Psoas muscle (tissue), 8 donors: ENCODE results near the gene SUV39H2. TPM values are rescaled to one million over a fixed set of nuclear protein-coding genes. Genes with fewer than 3 reads are reported as not detected.

Experiments used
- ATAC-seq, 4 donors: fragments of 200-7000 bp; cut with Tn5 transposase; one replicate each; pipeline ENCODE4 v1.9.1; 2020; ENCODE audit warnings: moderate library complexity in 3 of 4, mild to moderate bottlenecking in 2 of 4
- DNase-seq, 2 donors: peaks; one replicate each; pipeline ENCODE4 v3.0.0-alpha.2; 2020
- H3K27ac ChIP-seq: fragments of 200-600 bp; one replicate; pipeline ENCODE4 v1.8.0; 2022
- H3K27me3 ChIP-seq, 3 donors: fragments of 200-600 bp in 1 of 3; one replicate each; pipeline versions ENCODE4 v1.6.1 to v1.8.0; 2013 to 2022; ENCODE audit warnings: low read length in 2 of 3, mild to moderate bottlenecking in 2 of 3, moderate library complexity in 1 of 3; ENCODE audit not compliant: insufficient read depth in 3 of 3
- H3K36me3 ChIP-seq, 2 donors: fragments of 200-600 bp in 1 of 2; one replicate each; pipeline versions ENCODE4 v1.6.1 to v1.8.0; 2013 to 2022; ENCODE audit warnings: low read depth in 1 of 2, mild to moderate bottlenecking in 1 of 2, moderate library complexity in 1 of 2; ENCODE audit not compliant: insufficient read depth in 1 of 2
- H3K4me1 ChIP-seq: fragments of 200-600 bp; one replicate; pipeline ENCODE4 v1.8.0; 2022
- H3K4me3 ChIP-seq: fragments of 200-600 bp; one replicate; pipeline ENCODE4 v1.8.0; 2022; ENCODE audit warnings: mild to moderate bottlenecking
- H3K9me3 ChIP-seq: fragments of 200-600 bp; one replicate; pipeline ENCODE4 v1.8.0; 2022
- WGBS, 3 donors: extraction: QIAGEN DNeasy Blood & Tissue Kit; methylation state at CpG; one replicate each; pipeline versions ENCODE4 v1.1.6 to v1.1.7; 2013; 5-methylcytosine and 5-hydroxymethylcytosine counted together
- intact Hi-C, 2 donors: fragments of 100-400 bp; cut with DNase I; formaldehyde crosslinking; loops; one replicate each; pipeline versions ENCODE4 v1.11.0 to v1.14.2; 2022
- long read RNA-seq, 2 donors: library from polyadenylated mRNA; unstranded; transcript quantifications; one replicate each; pipeline ENCODE4 v2.0.0, GENCODE V29; 2021
- polyA plus RNA-seq, 3 donors: library from polyadenylated mRNA; stranded (reverse); fragments of 200-250 nt; gene quantifications; one replicate each; pipeline ENCODE4 v1.2.3, GENCODE V29; 2013
- total RNA-seq, 4 donors: library from RNA; stranded (reverse); fragmentation: NEBNext Ultra II Directional in 2 of 4; extraction: Animal tissue kit (Norgen Biotek cat#: 25700) in 2 of 4; gene quantifications; one replicate each; pipeline versions ENCODE4 v1.2.1 to v1.2.4, GENCODE V29; 2021 to 2023
- TF ChIP-seq, protein P1 (sequence below): fragments of 200-600 bp; IDR thresholded peaks from one replicate; pipeline ENCODE4 v1.8.0; 2022; ENCODE audit warnings: antibody characterized with exemption
- donor health status: healthy with polysubstance abuse.
- donor health status: DM: no; HTN: no; CAD: no; lungs with moderate emphysema.
- donor health status: Bipolar disorder and iron deficiency.
- donor health status: healthy.
- donor health status: DM: yes; HTN: yes; CAD: no.
- donor health status: DM: no; HTN: no; CAD: no.
- donor health status: DM: no; HTN: no; CAD: no.
- donor health status: DM: yes; HTN: yes; CAD: no.

SUV39H2 gene, protein sequence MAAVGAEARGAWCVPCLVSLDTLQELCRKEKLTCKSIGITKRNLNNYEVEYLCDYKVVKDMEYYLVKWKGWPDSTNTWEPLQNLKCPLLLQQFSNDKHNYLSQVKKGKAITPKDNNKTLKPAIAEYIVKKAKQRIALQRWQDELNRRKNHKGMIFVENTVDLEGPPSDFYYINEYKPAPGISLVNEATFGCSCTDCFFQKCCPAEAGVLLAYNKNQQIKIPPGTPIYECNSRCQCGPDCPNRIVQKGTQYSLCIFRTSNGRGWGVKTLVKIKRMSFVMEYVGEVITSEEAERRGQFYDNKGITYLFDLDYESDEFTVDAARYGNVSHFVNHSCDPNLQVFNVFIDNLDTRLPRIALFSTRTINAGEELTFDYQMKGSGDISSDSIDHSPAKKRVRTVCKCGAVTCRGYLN
- total RNA-seq (1 to 10 TPM; 4.4 to 7.9 (median 6.2) TPM), polyA plus RNA-seq (1 to 10 TPM; 2.3 to 6.3 (median 5.8) TPM)
- long read RNA-seq, donor 1, partial matches to known transcripts: 0 of 3 reads
- long read RNA-seq, donor 1, other reads (novel, unspliced or antisense): 1 of 3 reads
- long read RNA-seq, donor 2, partial matches to known transcripts: 0 of 3 reads
- long read RNA-seq, donor 2, other reads (novel, unspliced or antisense): 2 of 3 reads

DNA sequence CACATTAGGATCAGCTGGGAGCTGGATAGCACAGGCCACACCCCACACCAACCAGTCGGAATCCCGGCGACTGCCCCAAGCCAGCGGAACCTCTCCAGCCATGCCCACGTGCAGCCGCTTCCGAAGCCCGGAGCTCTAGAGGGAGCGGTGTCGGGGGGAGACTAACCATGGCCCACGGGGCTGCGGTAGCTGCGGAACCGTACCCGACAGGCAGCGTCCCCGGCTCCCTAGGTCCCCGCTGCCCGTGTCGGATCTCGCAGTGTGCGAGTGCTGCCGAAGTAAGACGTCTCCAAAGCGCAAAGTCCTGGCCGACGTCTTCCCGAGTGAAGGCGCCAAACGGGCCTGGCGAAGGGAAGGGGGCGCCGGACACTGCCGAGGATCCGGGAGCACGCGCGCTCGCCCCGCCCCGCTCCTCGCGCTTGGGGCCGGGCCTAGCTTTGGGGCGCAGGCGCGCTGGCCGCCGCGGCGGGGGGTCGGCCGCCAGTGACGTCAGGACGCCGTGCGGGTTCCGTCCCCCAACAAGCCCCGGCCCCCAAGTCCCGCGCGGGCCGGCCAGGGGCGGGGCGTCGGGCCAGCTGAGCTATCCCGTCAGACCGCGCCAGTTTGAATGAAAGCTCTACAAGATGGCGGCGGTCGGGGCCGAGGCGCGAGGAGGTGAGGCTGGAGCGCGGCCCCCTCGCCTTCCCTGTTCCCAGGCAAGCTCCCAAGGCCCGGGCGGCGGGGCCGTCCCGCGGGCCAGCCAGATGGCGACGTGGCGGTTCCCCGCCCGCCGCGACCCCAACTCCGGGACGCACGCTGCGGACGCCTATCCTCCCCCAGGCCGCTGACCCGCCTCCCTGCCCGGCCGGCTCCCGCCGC lies at the start of gene SUV39H2:
TSS of gene SUV39H2 (plus strand) at position 601 of the 858 bp plus-strand sequence. CDS start at position 624, 23 bp downstream.
- H3K27ac ChIP-seq: peak within 1 kb of the TSS; percentile 99
- H3K27me3 ChIP-seq: no peaks in the 10 kb centered on the region
- 0 to 1% (median 0%) methylated on average over 56 to 102 of the region's 102 CpGs for WGBS, 3 donors
- no peaks in the 10 kb centered on the region for H3K36me3 ChIP-seq
- intact Hi-C loops: loop anchor here (1.0 to 5.0 kb wide), 2 partner anchors 41 to 74 kb away; partner anchors contain the start of gene DCLRE1C (in 1 of the 2)
- DNase-seq: peak; percentile 97 to 98
- peak within 1 kb of the TSS; percentile 88 for H3K4me3 ChIP-seq
- peak; percentile 92 to 97 (median 94) for ATAC-seq
- no peaks in the 10 kb centered on the region for H3K9me3 ChIP-seq
- TF ChIP-seq, protein P1, sequence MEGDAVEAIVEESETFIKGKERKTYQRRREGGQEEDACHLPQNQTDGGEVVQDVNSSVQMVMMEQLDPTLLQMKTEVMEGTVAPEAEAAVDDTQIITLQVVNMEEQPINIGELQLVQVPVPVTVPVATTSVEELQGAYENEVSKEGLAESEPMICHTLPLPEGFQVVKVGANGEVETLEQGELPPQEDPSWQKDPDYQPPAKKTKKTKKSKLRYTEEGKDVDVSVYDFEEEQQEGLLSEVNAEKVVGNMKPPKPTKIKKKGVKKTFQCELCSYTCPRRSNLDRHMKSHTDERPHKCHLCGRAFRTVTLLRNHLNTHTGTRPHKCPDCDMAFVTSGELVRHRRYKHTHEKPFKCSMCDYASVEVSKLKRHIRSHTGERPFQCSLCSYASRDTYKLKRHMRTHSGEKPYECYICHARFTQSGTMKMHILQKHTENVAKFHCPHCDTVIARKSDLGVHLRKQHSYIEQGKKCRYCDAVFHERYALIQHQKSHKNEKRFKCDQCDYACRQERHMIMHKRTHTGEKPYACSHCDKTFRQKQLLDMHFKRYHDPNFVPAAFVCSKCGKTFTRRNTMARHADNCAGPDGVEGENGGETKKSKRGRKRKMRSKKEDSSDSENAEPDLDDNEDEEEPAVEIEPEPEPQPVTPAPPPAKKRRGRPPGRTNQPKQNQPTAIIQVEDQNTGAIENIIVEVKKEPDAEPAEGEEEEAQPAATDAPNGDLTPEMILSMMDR: no peak
- H3K4me1 ChIP-seq: peaks cover 38% of the 10 kb centered on the region

DNA sequence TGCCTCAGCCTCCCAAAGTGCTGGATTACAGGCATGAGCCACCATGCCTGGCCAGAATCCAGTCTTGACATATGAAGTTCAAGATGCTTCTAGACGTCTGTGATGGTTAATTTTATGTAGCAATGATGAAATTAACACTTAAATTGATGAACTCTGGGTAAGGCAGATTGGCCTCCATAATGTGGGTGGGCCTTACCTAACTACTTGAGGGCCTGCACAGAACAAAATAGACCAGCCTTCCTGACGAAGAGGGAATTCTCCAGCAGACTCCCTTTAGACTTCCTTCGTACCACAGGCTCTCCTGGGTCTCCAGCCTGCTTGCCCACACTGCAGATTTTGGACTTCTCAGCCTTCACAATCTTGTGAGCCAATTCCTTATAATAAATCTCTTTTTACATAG lies 45.6 kb upstream of the SUV39H2 start:
- ATAC-seq: no peak
- 69 to 77% (median 74%) methylated on average over 3 of the region's 3 CpGs for WGBS, 3 donors
- Histone ChIP-seq H3K36me3 (peaks cover 4 to 30% of the 10 kb centered on the region in 2 donors), H3K4me3 (no peak overlapping the region), H3K9me3 (no peaks in the 10 kb centered on the region), H3K27me3 (no peaks in the 10 kb centered on the region), H3K4me1 (peaks cover 11% of the 10 kb centered on the region), H3K27ac (no peak overlapping the region)
- TF ChIP-seq, protein P1: no peak
- DNase-seq: no peak
- intact Hi-C loops: loop anchor here in 1 of 2 donors (10.0 kb wide), 1 partner anchor 332 kb away; the partner anchor contains the start of gene NMT2

DNA sequence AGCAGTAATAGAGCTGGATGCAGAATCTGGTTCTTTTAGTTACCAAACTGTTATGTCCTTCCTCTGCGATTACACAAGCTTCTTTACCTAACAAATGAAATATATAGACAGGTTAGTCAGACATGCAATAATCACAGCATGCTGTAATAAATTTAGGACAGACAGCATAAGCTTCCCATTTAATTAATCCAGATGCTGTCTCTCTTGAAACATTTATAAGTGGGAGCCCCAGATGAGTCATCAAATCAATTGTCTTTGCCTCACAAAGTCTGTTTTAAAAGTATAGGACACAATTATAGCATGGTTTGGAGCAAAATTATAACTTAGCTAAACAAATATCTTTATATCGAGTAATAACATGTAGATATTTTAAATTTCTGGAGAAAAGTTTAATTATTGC lies 42.5 kb upstream of the SUV39H2 start:
- intact Hi-C loops: loop anchor here (5.0 to 10.0 kb wide), 3 partner anchors 234 to 331 kb away; partner anchors contain the start of gene NMT2 (in 2 of the 2)
- no peaks in the 10 kb centered on the region for H3K27me3 ChIP-seq
- peak overlapping the region; percentile 79 for H3K4me3 ChIP-seq
- ATAC-seq: no peak
- peaks cover 4 to 44% of the 10 kb centered on the region in 2 donors for H3K36me3 ChIP-seq
- peak overlapping the region; percentile 97 for H3K27ac ChIP-seq
- peaks cover 18% of the 10 kb centered on the region for H3K4me1 ChIP-seq
- no peaks in the 10 kb centered on the region for H3K9me3 ChIP-seq
- TF ChIP-seq, protein P1: no peak
- no peak for DNase-seq
- WGBS, 3 donors: 97 to 100% (median 98%) methylated on average over 2 of the region's 2 CpGs

DNA sequence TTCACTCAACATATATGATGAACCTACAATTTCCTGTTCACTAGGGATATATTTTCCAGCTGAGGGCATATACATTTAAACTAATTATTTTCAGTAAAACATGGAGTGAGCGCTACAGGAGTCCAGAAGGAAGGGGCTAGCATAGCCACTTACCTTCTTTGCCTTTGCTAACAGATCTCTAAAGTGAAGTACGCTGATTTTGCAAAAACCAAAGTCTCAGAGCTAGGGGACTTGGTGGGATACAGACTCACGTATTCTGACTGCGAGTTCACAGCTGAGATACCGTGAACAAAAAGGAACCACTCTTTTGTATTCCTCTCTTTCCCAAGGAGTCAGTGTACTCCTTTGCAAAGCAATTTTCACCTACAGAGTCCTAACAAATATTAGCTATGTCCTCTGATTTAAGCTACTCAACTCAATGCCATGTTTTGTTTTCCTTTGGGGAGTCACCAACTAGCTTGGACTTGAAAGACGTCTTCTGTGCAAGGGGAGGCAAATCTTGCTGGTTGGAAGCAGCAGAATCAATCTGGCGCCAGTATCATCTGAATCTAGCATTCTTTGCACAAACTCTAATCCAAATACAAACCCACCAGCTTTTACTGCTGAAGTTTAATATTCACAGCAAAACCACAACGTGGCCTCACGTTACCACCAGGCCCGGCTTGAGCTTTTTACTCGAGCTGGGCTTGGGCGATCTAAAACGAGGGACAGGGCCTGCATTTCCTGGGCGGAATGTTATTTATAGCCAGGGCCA lies 41.5 kb upstream of the SUV39H2 start:
- Histone ChIP-seq H3K4me3 (peak overlapping the region; percentile 79), H3K27me3 (no peaks in the 10 kb centered on the region), H3K9me3 (no peaks in the 10 kb centered on the region), H3K36me3 (peaks cover 7 to 47% of the 10 kb centered on the region in 2 donors), H3K4me1 (peaks cover 18% of the 10 kb centered on the region), H3K27ac (peak overlapping the region; percentile 97)
- intact Hi-C loops: loop anchor here (1.0 to 10.0 kb wide), 4 partner anchors 41 to 330 kb away; partner anchors contain the start of genes NMT2 (in 2 of the 2) and SUV39H2 (in 1 of the 2)
- DNase-seq: no peak
- TF ChIP-seq, protein P1: no peak
- peak in 1 of 4 donors; percentile 1 for ATAC-seq
- WGBS, 3 donors: 16 to 21% (median 17%) methylated on average over 14 of the region's 14 CpGs
